GM06990 (cell line): ENCODE results near the gene IRAK1.
"Not testable (repeated sequence)": the region's sequence is repeated elsewhere in the genome, so short reads cannot be mapped to it uniquely, and the experiment has no call there.

Experiments
- DNase-seq: peaks from one replicate; pipeline ENCODE4 v3.0.0-alpha.2; 2011; ENCODE audit not compliant: insufficient read length; ENCODE audit errors: extremely low read depth
- H3K27me3 ChIP-seq: replicated peaks from 2 replicates; pipeline ENCODE4 v1.6.0; 2011; ENCODE audit warnings: low read length; ENCODE audit not compliant: control insufficient read depth, insufficient read depth
- H3K36me3 ChIP-seq: 2 replicates; pipeline ENCODE4 v1.5.1; 2011; ENCODE audit warnings: low read length; ENCODE audit not compliant: control insufficient read depth, insufficient read depth
- H3K4me3 ChIP-seq: replicated peaks from 2 replicates; pipeline ENCODE4 v1.5.1; 2011; ENCODE audit warnings: low read depth, mild to moderate bottlenecking, control low read depth, low read length
- TF ChIP-seq, protein P1 (sequence below): IDR thresholded peaks from 2 replicates; pipeline ENCODE4 v1.5.1; 2011; ENCODE audit warnings: low read length, control low read depth, mild to moderate bottlenecking, inconsistent platforms; ENCODE audit not compliant: insufficient read depth, poor library complexity, severe bottlenecking

The IRAK1 gene

DNA sequence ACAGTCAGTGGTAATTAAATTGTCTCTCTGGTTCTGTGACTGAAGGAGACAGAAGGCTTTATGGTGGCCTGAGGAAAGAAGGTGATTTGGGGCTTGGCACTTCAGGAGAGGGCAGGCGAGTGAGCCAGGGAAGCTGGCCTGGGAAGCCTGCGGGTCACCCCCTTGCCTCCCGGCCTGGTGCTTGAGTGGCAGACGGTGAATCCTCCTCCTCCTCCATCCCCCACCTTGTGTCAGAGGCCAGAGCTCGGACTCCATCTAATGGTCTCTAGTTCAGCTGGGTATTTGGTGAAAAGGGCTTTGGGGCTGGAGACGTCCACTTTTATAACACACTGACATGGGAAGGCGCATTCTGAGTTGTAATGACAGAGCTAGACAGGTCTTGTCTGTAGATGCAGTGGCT lies 38.5 kb downstream of the IRAK1 start:
- TF ChIP-seq, protein P1, sequence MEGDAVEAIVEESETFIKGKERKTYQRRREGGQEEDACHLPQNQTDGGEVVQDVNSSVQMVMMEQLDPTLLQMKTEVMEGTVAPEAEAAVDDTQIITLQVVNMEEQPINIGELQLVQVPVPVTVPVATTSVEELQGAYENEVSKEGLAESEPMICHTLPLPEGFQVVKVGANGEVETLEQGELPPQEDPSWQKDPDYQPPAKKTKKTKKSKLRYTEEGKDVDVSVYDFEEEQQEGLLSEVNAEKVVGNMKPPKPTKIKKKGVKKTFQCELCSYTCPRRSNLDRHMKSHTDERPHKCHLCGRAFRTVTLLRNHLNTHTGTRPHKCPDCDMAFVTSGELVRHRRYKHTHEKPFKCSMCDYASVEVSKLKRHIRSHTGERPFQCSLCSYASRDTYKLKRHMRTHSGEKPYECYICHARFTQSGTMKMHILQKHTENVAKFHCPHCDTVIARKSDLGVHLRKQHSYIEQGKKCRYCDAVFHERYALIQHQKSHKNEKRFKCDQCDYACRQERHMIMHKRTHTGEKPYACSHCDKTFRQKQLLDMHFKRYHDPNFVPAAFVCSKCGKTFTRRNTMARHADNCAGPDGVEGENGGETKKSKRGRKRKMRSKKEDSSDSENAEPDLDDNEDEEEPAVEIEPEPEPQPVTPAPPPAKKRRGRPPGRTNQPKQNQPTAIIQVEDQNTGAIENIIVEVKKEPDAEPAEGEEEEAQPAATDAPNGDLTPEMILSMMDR, result peak; percentile 4
- Histone ChIP-seq H3K36me3 (no peaks in the 10 kb centered on the region), H3K27me3 (no peaks in the 10 kb centered on the region), H3K4me3 (0 out of 2 replicates have a peak overlapping the region, but pooled peaks have one; percentile 3)
- DNase-seq, result no peak

DNA sequence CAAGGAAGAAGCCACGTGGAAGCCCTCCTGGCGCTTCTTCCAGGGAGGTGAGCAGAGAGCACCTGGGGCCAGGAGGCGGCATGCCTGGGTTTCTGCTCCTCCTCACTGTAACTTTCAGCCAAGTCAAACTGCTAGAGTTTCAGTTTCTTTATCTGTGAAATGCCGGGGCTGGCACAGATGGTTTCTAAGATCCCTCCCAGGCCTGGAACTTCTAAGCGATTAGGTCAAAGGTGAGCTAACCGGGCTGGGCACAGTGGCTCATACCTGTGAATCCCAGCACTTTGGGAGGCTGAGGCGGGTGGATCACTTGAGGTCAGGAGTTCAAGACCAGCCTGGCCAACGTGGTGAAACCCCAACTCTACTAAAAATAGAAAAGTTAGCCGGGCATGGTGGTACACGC lies 39.3 kb downstream of the IRAK1 start:
- not testable (repeated sequence) for H3K36me3 ChIP-seq, H3K27me3 ChIP-seq, DNase-seq
- peak overlapping the region; percentile 6; the same call in 1 of the 2 replicates for H3K4me3 ChIP-seq

DNA sequence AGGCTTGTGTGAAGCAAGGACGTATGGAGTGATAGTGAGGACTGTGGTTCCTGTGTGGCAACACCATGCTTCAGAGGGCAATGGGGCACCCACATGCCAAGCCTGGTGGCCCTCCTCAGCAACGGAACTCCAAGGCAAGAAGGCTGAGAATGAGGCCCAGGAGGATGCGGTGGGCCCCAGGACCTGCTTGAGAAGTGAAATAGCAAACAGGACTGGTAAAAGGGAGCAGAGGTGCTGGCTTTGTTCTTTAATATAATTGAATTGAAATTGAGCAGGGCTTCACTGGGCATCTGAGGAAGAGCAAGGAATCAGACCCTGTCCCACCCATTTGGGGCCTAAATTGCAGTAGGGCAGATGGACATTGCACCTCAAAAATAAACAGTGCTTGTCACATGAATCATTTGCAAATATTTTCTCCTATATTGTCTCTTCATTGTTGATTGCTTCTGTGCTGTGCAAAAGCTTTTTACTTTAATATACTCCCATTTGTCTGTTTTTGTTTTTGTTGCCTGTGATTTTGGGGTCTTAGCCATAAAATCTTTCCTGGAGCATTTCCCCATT lies 44.9 kb downstream of the IRAK1 start:
- Histone ChIP-seq H3K36me3 (no peaks in the 10 kb centered on the region), H3K4me3 (no peak overlapping the region), H3K27me3 (no peaks in the 10 kb centered on the region)
- no peak for DNase-seq
- TF ChIP-seq, protein P1, result no peak

DNA sequence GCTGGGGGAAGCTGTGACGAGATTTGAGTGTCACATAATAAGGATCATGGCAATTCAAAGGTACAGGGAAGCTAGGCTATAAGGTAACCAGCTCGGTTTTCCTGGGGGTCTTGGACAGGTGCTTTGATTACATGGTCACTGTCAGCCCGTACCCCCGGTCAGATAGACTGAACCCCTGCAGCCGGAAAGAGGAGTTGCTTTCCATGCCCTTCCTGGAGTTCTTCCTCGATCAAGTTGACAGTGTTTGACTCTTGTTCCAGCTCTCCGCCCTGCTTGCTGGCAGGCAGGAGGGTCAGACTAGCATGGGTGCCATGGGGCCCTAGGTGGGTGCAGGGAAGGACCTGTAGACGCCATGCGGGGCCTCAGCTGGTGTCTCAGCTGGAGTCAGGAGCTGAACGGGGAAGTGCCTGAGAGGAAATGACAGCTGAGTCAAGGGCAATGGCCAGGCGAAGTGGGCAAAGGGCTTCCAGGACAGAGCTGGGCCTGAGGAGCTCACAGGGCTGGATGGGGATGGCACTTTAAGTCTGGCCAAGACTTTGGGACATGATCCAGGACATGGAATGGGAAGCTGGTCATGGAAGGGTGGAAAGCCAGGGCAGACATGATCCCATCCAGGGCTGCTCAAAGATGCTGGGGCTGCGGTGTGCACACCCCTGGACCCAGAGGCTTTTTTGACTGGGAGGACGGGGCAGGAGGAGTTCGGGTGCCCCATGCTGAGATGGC lies 45.5 kb downstream of the IRAK1 start:
- H3K27me3 ChIP-seq, result no peaks in the 10 kb centered on the region
- no peak for DNase-seq
- no peak overlapping the region; the same call in 1 of the 2 replicates for H3K4me3 ChIP-seq
- TF ChIP-seq, protein P1, result no peak
- H3K36me3 ChIP-seq, result no peaks in the 10 kb centered on the region

DNA sequence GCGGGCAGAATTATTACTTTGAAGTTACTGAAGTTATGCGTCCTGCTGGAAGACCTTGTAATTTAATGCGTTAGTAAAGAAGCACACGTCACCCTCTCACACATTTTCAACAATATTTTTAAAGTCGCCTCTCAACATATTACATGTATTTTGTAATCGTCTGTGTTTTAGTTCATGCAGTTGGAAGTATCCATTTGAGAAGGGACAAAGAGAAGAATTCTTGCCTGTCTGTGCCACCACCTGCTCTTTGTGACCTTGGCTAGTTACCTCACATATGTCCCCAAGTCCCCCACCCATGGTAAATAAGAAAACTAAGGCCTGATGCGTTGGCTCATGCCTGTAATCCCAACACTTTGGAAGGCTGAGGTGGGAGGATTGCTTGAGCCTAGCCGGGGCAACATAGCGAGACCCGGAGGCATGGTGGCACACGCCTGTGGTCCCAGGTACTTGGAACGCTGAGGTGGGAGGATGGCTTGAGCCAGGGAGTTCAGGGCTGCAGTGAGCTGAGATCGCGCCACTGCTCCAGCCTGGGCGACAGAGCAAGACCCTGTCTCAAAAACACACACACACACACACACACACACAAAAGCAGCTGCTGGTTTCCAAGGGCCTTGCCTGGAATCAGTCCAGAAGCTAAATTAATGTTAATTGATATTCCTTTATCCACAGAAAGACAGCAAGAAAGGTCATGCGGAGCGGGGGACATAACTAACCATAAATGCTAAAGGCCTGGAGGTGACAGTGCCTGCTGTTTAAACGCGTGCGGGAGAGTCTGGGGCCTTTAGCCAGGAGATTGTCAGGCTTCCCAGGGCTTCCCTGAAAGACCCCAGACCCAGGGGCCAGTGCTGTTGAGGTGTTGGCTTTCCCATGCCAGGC lies 46.3 kb downstream of the IRAK1 start:
- Histone ChIP-seq H3K27me3 (no peaks in the 10 kb centered on the region), H3K4me3 (peak overlapping the region; percentile 68), H3K36me3 (no peaks in the 10 kb centered on the region)
- TF ChIP-seq, protein P1, result no peak
- DNase-seq, result no peak
